Uterus (tissue), 4 donors: Measurements from ENCODE around the gene CRYBB2. TPM values are rescaled to one million over a fixed set of nuclear protein-coding genes. Genes with fewer than 3 reads are reported as not detected.

ENCODE experiments used
- DNase-seq, 2 donors: peaks; one replicate each; pipeline ENCODE4 v3.0.0-alpha.2; 2019 to 2020
- H3K27ac ChIP-seq, 2 donors: fragments of 200-600 bp; sonication (generic); 1 replicate in 1 of 2; 2 replicates in 1 of 2; pipeline ENCODE4 v1.5.1; 2016 to 2018
- H3K27me3 ChIP-seq, 2 donors: fragments of 200-600 bp; sonication (generic); one replicate each; pipeline ENCODE4 v1.5.1; 2018 to 2019; ENCODE audit warnings: control low read depth in 1 of 2
- H3K36me3 ChIP-seq, 2 donors: fragments of 200-600 bp; sonication (generic); one replicate each; pipeline ENCODE4 v1.5.1; 2019; ENCODE audit warnings: control low read depth in 1 of 2
- H3K4me1 ChIP-seq, 2 donors: fragments of 200-600 bp; sonication (generic); one replicate each; pipeline ENCODE4 v1.5.1; 2018 to 2019; ENCODE audit warnings: control low read depth in 1 of 2
- H3K4me3 ChIP-seq, 2 donors: fragments of 200-600 bp; sonication (generic); 1 replicate in 1 of 2; 2 replicates in 1 of 2; pipeline ENCODE4 v1.5.1; 2018 to 2019; ENCODE audit warnings: mild to moderate bottlenecking in 1 of 2
- H3K9me3 ChIP-seq, 2 donors: fragments of 200-600 bp; sonication (generic); one replicate each; pipeline ENCODE4 v1.5.1; 2019; ENCODE audit warnings: control low read depth in 1 of 2
- POLR2A ChIP-seq, 2 donors: fragments of 450-650 bp; IDR thresholded peaks; one replicate each; pipeline ENCODE4 v1.6.1; 2016; ENCODE audit warnings: antibody characterized with exemption in 2 of 2, mild to moderate bottlenecking in 1 of 2, moderate library complexity in 1 of 2
- intact Hi-C: fragments of 100-400 bp; cut with DNase I; formaldehyde crosslinking; loops from one replicate; pipeline ENCODE4 v1.15.1; 2023; ENCODE audit warnings: low total_unique reads
- total RNA-seq, 4 donors: library from RNA; depleted of rRNA in 3 of 4; stranded (reverse); fragments of >200 nt in 3 of 4; gene quantifications; one replicate each; pipeline versions ENCODE4 v1.1.0 to v1.2.4, GENCODE V29; 2014 to 2023
- TF ChIP-seq, protein P1 (sequence below), 4 experiments: fragments of 200-600 bp in 2 of 4; fragments of 450-650 bp in 2 of 4; sonication (generic) in 2 of 4; IDR thresholded peaks; one replicate each; pipeline ENCODE4 v1.5.1; 2016 to 2019; ENCODE audit warnings: antibody characterized with exemption in 4 of 4, mild to moderate bottlenecking in 2 of 4, moderate library complexity in 1 of 4
- donor health status: DM: yes; HTN: yes; CAD: no.

Gene CRYBB2
- total RNA-seq, 4 donors from 2014 or later: not detected

- Histone ChIP-seq H3K27ac (no peak overlapping the region), H3K9me3 (no peaks in the 10 kb centered on the region), H3K36me3 (no peaks in the 10 kb centered on the region), H3K4me3 (no peak overlapping the region), H3K4me1 (no peaks in the 10 kb centered on the region), H3K27me3 (no peaks in the 10 kb centered on the region)
- intact Hi-C loops: no loop called here
- DNase-seq: no peak
- TF ChIP-seq, protein P1, sequence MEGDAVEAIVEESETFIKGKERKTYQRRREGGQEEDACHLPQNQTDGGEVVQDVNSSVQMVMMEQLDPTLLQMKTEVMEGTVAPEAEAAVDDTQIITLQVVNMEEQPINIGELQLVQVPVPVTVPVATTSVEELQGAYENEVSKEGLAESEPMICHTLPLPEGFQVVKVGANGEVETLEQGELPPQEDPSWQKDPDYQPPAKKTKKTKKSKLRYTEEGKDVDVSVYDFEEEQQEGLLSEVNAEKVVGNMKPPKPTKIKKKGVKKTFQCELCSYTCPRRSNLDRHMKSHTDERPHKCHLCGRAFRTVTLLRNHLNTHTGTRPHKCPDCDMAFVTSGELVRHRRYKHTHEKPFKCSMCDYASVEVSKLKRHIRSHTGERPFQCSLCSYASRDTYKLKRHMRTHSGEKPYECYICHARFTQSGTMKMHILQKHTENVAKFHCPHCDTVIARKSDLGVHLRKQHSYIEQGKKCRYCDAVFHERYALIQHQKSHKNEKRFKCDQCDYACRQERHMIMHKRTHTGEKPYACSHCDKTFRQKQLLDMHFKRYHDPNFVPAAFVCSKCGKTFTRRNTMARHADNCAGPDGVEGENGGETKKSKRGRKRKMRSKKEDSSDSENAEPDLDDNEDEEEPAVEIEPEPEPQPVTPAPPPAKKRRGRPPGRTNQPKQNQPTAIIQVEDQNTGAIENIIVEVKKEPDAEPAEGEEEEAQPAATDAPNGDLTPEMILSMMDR (IDR thresholded peaks at IDR 0.05): no peak
- no peak for TF ChIP-seq POLR2A (IDR thresholded peaks at IDR 0.05)
Observed at GRCh38 chr22:25193130-25193529, 26.3 kb upstream of the CRYBB2 start.

- intact Hi-C loops: no loop called here
- Histone ChIP-seq H3K36me3 (no peaks in the 10 kb centered on the region), H3K4me1 (no peaks in the 10 kb centered on the region), H3K27me3 (no peaks in the 10 kb centered on the region), H3K9me3 (no peaks in the 10 kb centered on the region), H3K27ac (no peak overlapping the region), H3K4me3 (no peak overlapping the region)
- no peak for DNase-seq
- TF ChIP-seq, protein P1 (IDR thresholded peaks at IDR 0.05): no peak
- no peak for TF ChIP-seq POLR2A (IDR thresholded peaks at IDR 0.05)
Observed at GRCh38 chr22:25193548-25193947, 25.9 kb upstream of the CRYBB2 start.

GRCh38 chr22:25196326-25196725 lies 23.1 kb upstream of the CRYBB2 start:
- no peak overlapping the region for H3K4me3 ChIP-seq
- H3K4me1 ChIP-seq: no peaks in the 10 kb centered on the region
- no peak for DNase-seq
- no peaks in the 10 kb centered on the region for H3K27me3 ChIP-seq
- TF ChIP-seq, protein P1 (IDR thresholded peaks at IDR 0.05): no peak
- no peak for TF ChIP-seq POLR2A (IDR thresholded peaks at IDR 0.05)
- no peaks in the 10 kb centered on the region for H3K9me3 ChIP-seq
- intact Hi-C loops: no loop called here
- H3K36me3 ChIP-seq: no peaks in the 10 kb centered on the region
- H3K27ac ChIP-seq: no peak overlapping the region

- Histone ChIP-seq H3K36me3 (no peaks in the 10 kb centered on the region), H3K27me3 (no peaks in the 10 kb centered on the region), H3K4me1 (no peaks in the 10 kb centered on the region), H3K27ac (no peak overlapping the region), H3K4me3 (no peak overlapping the region), H3K9me3 (no peaks in the 10 kb centered on the region)
- no peak for TF ChIP-seq POLR2A (IDR thresholded peaks at IDR 0.05)
- TF ChIP-seq, protein P1 (IDR thresholded peaks at IDR 0.05): no peak
- DNase-seq: no peak
- intact Hi-C loops: no loop called here
Observed at GRCh38 chr22:25197340-25197739, 22.1 kb upstream of the CRYBB2 start.

- DNase-seq: no peak
- TF ChIP-seq, protein P1 (IDR thresholded peaks at IDR 0.05): no peak
- no peak for TF ChIP-seq POLR2A (IDR thresholded peaks at IDR 0.05)
- Histone ChIP-seq H3K27ac (no peak within 1 kb of the TSS), H3K4me3 (no peak within 1 kb of the TSS), H3K4me1 (no peaks in the 10 kb centered on the region), H3K9me3 (no peaks in the 10 kb centered on the region), H3K27me3 (no peaks in the 10 kb centered on the region), H3K36me3 (no peaks in the 10 kb centered on the region)
- intact Hi-C loops: no loop called here
Observed at GRCh38 chr22:25199731-25200520, 19.5 kb upstream of the CRYBB2 start, which contains the start of gene CRYBB3. CRYBB3 (plus strand) TSS chr22:25199858; CDS start chr22:25201397, 1,539 bp downstream.
